Heart left ventricle (tissue), 16 donors: ENCODE data around the gene EYS. TPM values are rescaled to one million over a fixed set of nuclear protein-coding genes. Genes with fewer than 3 reads are reported as not detected.
A peak's percentile ranks its signal among the peaks of the same experiment; 100 is the strongest.

Experiments
- ATAC-seq, 4 donors: fragments of 200-7000 bp; cut with Tn5 transposase; one replicate each; pipeline ENCODE4 v1.9.1; 2020 to 2022; ENCODE audit warnings: moderate library complexity in 4 of 4, mild to moderate bottlenecking in 3 of 4, moderate number of reproducible peaks in 1 of 4
- DNase-seq, 5 donors: peaks; one replicate each; pipeline ENCODE4 v3.0.0-alpha.2; 2020
- H3K27ac ChIP-seq, 12 donors: fragments of 200-600 bp; sonication (generic) in 4 of 12; one replicate each; pipeline versions ENCODE4 v1.5.0 to v1.8.0; 2016 to 2022; ENCODE audit warnings: mild to moderate bottlenecking in 2 of 12
- H3K27me3 ChIP-seq, 9 donors: fragments of 200-600 bp; sonication (generic) in 2 of 9; one replicate each; pipeline versions ENCODE4 v1.5.1 to v1.8.0; 2016 to 2022; ENCODE audit warnings: mild to moderate bottlenecking in 3 of 9
- H3K36me3 ChIP-seq, 9 donors: fragments of 200-600 bp; sonication (generic) in 2 of 9; one replicate each; pipeline versions ENCODE4 v1.5.0 to v1.8.0; 2018 to 2022; ENCODE audit warnings: mild to moderate bottlenecking in 2 of 9
- H3K4me1 ChIP-seq, 12 donors: fragments of 200-600 bp; sonication (generic) in 4 of 12; one replicate each; pipeline versions ENCODE4 v1.5.0 to v1.8.0; 2016 to 2022; ENCODE audit warnings: mild to moderate bottlenecking in 3 of 12
- H3K4me3 ChIP-seq, 12 donors: fragments of 200-600 bp; sonication (generic) in 4 of 12; one replicate each; pipeline versions ENCODE4 v1.5.0 to v1.8.0; 2017 to 2022; ENCODE audit warnings: mild to moderate bottlenecking in 9 of 12, moderate library complexity in 4 of 12
- H3K9me3 ChIP-seq, 12 donors: fragments of 200-600 bp; sonication (generic) in 4 of 12; one replicate each; pipeline versions ENCODE4 v1.5.0 to v1.8.0; 2016 to 2022; ENCODE audit warnings: mild to moderate bottlenecking in 1 of 12
- CTCF ChIP-seq, 12 donors: fragments of 200-600 bp; sonication (generic) in 4 of 12; IDR thresholded peaks; one replicate each; pipeline versions ENCODE4 v1.5.0 to v1.8.0; 2018 to 2022; ENCODE audit warnings: antibody characterized with exemption in 12 of 12, mild to moderate bottlenecking in 5 of 12
- POLR2A ChIP-seq, 2 donors: fragments of 450-650 bp; IDR thresholded peaks; one replicate each; pipeline ENCODE4 v1.6.1; 2017; ENCODE audit warnings: antibody characterized with exemption in 2 of 2, mild to moderate bottlenecking in 2 of 2, moderate library complexity in 2 of 2
- WGBS, 4 donors: extraction: QIAGEN DNeasy Blood & Tissue Kit in 2 of 4; methylation state at CpG; one replicate each; pipeline versions ENCODE4 v1.1.5 to v1.1.7; 2013 to 2018; 5-methylcytosine and 5-hydroxymethylcytosine counted together
- intact Hi-C, 10 donors: fragments of 100-400 bp; cut with DNase I; formaldehyde crosslinking; loops; one replicate each; pipeline versions ENCODE4 v1.11.1 to v1.14.2; 2022
- polyA plus RNA-seq, 2 donors: library from polyadenylated mRNA; stranded (reverse); fragments of 200-250 nt; gene quantifications; one replicate each; pipeline ENCODE4 v1.2.3, GENCODE V29; 2013
- total RNA-seq, 9 donors: library from RNA; depleted of rRNA in 2 of 9; stranded (reverse); fragments of >200 nt in 2 of 9; fragmentation: NEBNext Ultra II Directional in 3 of 9; extraction: Animal tissue kit (Norgen Biotek cat#: 25700) in 3 of 9; gene quantifications; one replicate each; pipeline versions ENCODE4 v1.1.0 to v1.2.4, GENCODE V29; 2016 to 2023
- donor health status: ischemic (EF 13 %, LVEDD 7.1; RV severe dilation, severe dysfunction).
- donor health status: healthy with polysubstance abuse.
- donor health status: DM: no; HTN: yes; CAD: no.
- donor health status: DM: no; HTN: no; CAD: no.
- donor health status: ischemic (EF 25% LVEDD 6.9; RV normal size, moderate dysfunction).
- donor health status: ischemic (EF 25% LVEDD 5.7; RV mildly dilated, moderate dysfunction).
- donor health status: healthy.
- donor health status: DM: yes; HTN: yes; CAD: no.
- donor health status: ischemic (EF 35%, LVEDD 5.7; RV mildly dilated, moderate dysfunction).
- donor health status: nonischemic (EF 11% LVEDD 7.7; RV severe dilation, severe dysfunction).
- donor health status: DM: yes; HTN: yes; CAD: no.
- donor health status: PGD.
- donor health status: ischemic (EF 29% LVEDD 5.4; RV normal size, mild dysfunction).
- donor health status: nonischemic (EF 23%, LVEDD 6.1; RV moderate dilation, normal function).

EYS gene
- total and polyA plus RNA-seq, 11 donors: 0.07 to 0.27 (median 0.08) TPM; not detected in 8

DNA sequence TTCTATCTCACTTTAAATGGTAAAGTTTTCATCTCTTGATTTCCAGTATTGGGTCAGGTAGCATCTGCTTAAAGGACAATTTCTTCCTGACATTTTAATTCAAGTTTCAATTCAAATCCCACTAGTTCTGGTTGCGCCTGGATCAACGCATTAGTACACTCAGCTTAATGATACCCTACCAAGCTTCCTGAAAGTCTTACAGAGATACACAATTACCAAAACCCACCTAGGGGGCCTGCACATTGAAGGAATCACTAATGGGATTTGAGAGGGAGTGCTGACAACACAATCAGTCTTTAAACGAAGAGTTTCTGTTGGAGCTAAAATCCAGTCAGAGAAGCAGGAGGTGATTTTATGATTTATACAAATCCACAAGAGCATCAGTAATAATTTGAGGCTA, 1778.4 kb downstream of the EYS start:
- no peak overlapping the region for H3K27ac ChIP-seq
- H3K4me3 ChIP-seq: no peak overlapping the region
- no peaks in the 10 kb centered on the region for H3K4me1 ChIP-seq
- TF ChIP-seq POLR2A (IDR thresholded peaks at IDR 0.05): no peak
- no peak for TF ChIP-seq CTCF (IDR thresholded peaks at IDR 0.05)
- no peak for ATAC-seq
- no peaks in the 10 kb centered on the region for H3K36me3 ChIP-seq
- no peaks in the 10 kb centered on the region for H3K27me3 ChIP-seq
- no peaks in the 10 kb centered on the region for H3K9me3 ChIP-seq
- intact Hi-C loops: loop anchor here in 2 of 10 donors (5.0 to 10.0 kb wide), 2 partner anchors 399 to 406 kb away; no protein-coding TSS in a partner anchor
- WGBS, 4 donors: 81 to 84% (median 83%) methylated on average over 3 of the region's 3 CpGs
- DNase-seq: no peak

- Histone ChIP-seq H3K4me3 (no peak overlapping the region), H3K4me1 (no peaks in the 10 kb centered on the region), H3K36me3 (no peaks in the 10 kb centered on the region), H3K9me3 (no peaks in the 10 kb centered on the region), H3K27me3 (no peaks in the 10 kb centered on the region), H3K27ac (no peak overlapping the region)
- TF ChIP-seq POLR2A (IDR thresholded peaks at IDR 0.05) (no peak), CTCF (IDR thresholded peaks at IDR 0.05) (no peak)
- DNase-seq: no peak
- intact Hi-C loops: loop anchor here in 2 of 10 donors (5.0 to 10.0 kb wide), 2 partner anchors 400 to 408 kb away; no protein-coding TSS in a partner anchor
- 44 to 50% (median 45%) methylated on average over 7 of the region's 7 CpGs for WGBS, 4 donors
- no peak for ATAC-seq
These were observed 1779.8 kb downstream of the EYS start for GRCh38 chr6:63926950-63927927.

- Histone ChIP-seq H3K4me3 (no peak overlapping the region), H3K27me3 (no peaks in the 10 kb centered on the region), H3K9me3 (no peaks in the 10 kb centered on the region), H3K27ac (no peak overlapping the region), H3K4me1 (no peaks in the 10 kb centered on the region), H3K36me3 (no peaks in the 10 kb centered on the region)
- WGBS, 4 donors: 63 to 74% (median 67%) methylated on average over 1 of the region's 1 CpG
- TF ChIP-seq POLR2A (IDR thresholded peaks at IDR 0.05) (no peak), CTCF (IDR thresholded peaks at IDR 0.05) (no peak)
- DNase-seq (no peak), ATAC-seq (no peak)
- intact Hi-C loops: loop anchor here in 2 of 10 donors (5.0 to 10.0 kb wide), 2 partner anchors 401 to 408 kb away; no protein-coding TSS in a partner anchor
These were observed 1780.7 kb downstream of the EYS start for GRCh38 chr6:63926258-63926780.

DNA sequence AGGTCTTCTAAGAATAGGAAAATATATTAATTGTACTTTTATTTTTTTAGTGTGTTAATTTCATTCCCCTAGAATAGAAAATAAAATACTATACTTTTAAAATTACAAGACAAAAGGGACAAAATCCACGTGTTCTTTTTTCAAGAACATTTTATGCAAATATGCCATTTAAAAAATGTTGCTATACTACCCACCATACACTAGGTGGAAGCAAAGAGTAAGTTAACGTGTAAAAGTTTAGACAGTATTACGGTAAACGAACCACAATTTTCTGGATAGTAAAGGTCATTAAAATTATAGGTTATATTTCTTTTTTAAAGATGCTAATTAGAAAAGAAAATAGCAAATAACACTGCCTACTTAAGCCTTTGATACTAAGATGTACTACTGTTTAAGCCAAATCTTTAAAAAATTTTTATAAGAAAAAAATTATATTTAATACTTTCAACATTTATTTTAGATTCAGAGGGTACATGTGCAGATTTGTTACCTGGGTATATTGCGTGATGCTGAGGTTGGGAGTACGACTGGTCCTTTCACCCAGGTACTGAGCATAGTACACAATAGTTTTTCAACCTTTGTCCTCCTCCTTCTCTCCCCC, 1783.8 kb downstream of the EYS start:
- TF ChIP-seq CTCF (IDR thresholded peaks at IDR 0.05) (peak; percentile 50 to 75 (median 58)), POLR2A (IDR thresholded peaks at IDR 0.05) (no peak)
- intact Hi-C loops: loop anchor here in 5 of 10 donors (2.0 to 10.0 kb wide), 4 partner anchors 404 to 412 kb away; no protein-coding TSS in a partner anchor
- Histone ChIP-seq H3K4me1 (no peaks in the 10 kb centered on the region), H3K27me3 (no peaks in the 10 kb centered on the region), H3K4me3 (no peak overlapping the region), H3K36me3 (no peaks in the 10 kb centered on the region), H3K27ac (no peak overlapping the region), H3K9me3 (no peaks in the 10 kb centered on the region)
- WGBS, 4 donors: 11 to 14% (median 13%) methylated on average over 6 of the region's 6 CpGs
- DNase-seq (no peak), ATAC-seq (peak in 2 of 4 donors; percentile 53 to 60)
